Right renal pelvis (tissue), 4 donors: Measurements from ENCODE around the gene MSI1. TPM values are rescaled to one million over a fixed set of nuclear protein-coding genes. Genes with fewer than 3 reads are reported as not detected.
"Not testable (repeated sequence)": the region's sequence is repeated elsewhere in the genome, so short reads cannot be mapped to it uniquely, and the experiment has no call there.

Experiments
- DNase-seq, 4 donors: peaks; one replicate each; pipeline ENCODE4 v3.0.0-alpha.2; 2013; ENCODE audit warnings: low read depth in 4 of 4, low spot score in 3 of 4, missing footprints in 1 of 4
- polyA plus RNA-seq, 4 donors: library from polyadenylated mRNA; unstranded; fragments of 120-200 nt; gene quantifications; one replicate each; pipeline ENCODE4 v1.2.1, GENCODE V29; 2013; ENCODE audit not compliant: insufficient read length in 4 of 4

Gene MSI1
- polyA plus RNA-seq, 4 donors: 17.7 to 23.8 (median 19.5) TPM

DNA sequence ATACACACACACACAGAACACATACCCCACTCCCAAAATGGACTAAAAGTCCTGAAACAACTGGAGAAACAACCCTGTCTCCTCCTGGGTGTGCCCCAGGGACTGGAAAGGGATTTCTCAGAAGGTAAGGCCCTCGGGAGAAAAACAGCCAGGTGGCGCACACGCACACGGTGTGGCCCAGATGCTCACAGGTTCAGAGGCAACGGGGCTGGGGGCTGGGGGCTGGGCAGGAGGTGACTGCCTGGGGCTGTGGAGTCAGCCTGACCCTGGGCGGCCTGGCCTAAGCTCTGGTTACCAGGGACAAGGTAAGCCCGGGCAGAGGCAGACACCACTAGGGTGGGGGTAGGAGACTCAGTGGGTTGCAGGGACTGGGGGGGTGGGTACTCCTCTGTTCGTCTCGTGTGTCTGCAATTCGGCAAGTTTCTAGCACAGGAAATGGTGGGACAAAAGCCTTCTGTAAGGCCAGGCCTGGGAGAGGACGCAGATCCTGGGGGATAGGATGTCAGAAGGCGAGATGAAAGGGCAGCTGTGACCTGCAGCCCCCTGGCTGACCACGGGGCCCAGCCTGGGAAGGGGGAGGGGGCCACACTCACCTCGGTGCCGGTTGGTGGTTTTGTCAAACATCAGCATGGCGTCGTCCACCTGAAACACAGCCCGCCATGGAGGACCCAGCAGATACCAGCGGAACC, 10.4 kb downstream of the MSI1 start:
- no peak for DNase-seq

GRCh38 chr12:120357104-120357503, 11.9 kb downstream of the MSI1 start:
- no peak for DNase-seq

GRCh38 chr12:120356567-120357030, 12.4 kb downstream of the MSI1 start:
- DNase-seq: peak in 1 of 4 donors; percentile 62

DNA sequence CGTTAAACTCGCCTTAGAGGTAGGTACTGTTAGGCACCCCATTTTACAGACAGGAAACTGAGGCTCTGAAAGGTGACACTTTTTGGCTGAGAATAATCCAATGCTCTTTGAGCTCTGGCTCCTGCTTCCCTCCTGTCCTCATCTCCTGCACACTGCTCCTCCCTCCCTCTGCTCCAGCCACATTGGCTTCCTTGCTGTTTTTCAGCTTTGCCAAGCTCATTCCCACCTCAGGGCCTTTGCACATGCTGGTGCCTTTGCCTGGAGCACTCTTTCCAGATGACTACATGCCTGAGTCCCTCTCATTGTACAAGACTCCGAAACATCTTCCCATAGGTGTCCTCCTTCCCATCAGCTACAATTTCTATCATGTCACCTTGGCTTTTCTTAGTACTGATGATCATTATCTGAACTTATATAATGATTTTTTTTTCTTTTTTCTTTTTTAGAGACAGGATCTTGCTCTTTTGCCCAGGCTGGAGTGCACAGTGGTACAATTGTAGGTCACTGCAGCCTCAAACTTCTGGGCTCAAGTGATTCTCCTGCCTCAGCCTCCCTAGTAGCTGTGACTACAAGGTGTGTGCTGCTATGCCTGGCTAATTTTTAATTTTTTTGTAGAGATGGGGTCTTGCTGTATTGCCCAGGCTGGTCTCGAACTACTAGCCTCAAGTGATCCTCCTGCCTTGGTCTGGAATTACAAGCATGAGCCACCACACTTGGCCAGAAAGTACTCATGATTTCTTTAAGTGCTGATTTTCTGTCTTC, 15.2 kb downstream of the MSI1 start:
- no peak for DNase-seq

DNA sequence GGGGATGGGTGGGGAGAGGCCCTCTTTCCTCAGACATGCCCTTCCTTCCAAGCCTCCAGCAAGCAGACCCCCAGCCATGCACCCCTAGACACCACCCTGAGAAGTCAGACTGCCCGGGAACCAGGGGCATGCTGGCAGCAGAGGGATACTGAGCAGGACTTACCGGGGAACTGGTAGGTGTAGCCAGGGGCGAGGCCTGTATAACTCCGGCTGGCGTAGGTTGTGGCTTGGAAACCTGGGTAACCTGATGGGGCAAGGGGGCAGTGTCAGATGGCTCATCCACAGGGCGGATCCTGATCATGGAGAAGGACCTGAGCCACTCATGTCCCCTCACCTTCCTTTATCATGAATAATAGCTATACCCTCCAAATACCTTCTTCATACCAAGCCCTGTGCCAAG, 15.8 kb downstream of the MSI1 start:
- no peak for DNase-seq

DNA sequence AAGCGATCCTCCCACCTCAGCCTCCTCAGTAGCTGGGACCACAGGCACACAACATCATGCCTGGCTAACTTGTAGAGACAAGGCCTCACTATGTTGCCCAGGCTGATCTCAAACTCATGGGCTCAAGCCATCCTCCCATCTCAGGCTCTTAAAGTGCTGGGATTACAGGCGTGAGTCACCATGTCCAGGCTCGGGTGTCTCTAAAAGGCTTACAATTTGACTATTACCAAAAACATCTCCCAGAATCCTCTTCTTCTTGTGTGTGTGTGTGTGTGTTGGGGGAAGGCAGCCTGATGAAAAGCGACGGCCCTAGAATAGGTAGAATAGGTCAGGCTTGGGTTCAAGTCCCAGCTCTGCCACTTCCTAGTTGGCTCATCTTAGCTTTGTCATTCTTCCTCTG, 16.8 kb downstream of the MSI1 start:
- no peak for DNase-seq

DNA sequence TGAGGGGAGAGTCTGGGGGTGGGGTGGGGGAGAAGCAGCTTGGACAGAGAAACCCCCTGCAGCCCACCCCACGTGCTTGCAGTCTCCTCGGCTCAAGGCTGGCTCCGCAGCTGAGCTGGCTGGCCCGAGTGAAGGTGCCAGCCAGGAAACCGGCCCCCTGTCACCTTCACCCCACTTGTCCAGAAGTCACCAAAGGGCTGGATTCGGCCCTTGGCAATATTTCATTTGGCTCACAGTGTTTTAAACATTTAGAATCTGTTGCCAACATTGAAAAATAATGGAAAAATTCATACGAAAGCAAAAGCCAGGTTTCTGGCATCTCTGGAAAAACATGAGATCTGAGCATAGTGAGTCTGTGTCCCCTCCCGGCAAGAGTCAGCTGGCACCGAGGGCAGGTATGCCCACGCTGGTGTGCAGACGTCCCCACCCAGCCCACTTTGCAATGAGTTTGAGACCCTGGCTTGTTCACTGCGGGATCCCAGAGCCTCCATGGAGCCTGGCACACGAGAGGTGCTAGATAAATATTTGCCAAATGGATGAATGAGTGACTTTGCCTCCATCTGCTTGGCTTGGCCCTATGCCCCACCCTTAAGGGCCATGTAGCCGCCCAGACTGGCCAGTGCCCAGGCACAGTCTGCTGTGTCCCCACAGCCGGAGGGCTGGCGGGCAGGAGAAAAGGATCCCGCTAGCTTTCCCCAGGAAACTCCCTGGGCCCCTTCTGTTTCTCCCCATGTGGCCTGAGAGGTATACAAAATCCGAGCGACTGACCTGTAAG, 18.2 kb downstream of the MSI1 start:
- DNase-seq: no peak

GRCh38 chr12:120347766-120348165, 21.2 kb downstream of the MSI1 start:
- no peak for DNase-seq

DNA sequence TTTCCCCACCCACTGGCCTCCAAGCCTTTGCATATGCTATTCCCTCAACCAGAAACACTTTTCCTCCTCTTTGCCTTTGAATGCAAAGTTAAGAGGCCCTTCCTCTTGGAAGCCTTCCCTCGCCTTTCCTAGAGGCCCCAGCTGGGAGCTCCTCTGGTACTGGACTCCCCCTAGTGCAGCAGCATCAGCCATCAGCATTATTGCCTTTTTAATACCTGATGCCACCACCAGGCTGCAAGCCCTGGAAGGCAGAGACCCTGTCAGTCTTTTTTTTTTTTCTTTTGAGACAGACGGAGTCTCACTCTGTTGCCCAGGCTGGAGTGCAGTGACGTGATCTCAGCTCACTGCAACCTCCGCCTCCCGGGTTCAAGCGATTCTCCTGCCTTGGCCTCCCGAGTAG, 22.3 kb downstream of the MSI1 start:
- no peak for DNase-seq

DNA sequence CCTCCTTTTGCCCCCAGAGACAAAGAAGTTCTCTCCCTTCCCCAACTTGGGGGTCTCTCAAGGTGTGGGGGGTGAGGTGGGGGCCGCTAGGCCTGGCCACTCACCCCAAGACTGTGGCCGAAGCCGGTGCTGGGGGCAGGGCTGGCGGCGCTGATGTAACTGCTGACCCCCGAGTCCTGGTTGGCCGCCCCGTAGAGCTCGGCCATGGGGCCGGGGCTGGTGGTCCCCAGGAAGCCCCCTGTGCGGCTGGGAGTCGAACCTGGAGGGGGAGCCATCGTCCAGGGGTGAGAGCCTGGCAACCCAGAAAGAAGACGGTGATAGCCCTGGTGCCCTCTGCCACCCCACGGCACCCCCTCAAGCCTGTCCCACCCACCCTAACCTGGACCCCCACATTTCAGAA, 22.9 kb downstream of the MSI1 start:
- no peak for DNase-seq

- DNase-seq: no peak
These were observed 25.3 kb downstream of the MSI1 start for GRCh38 chr12:120343692-120344091.

- no peak for DNase-seq
These were observed 25.9 kb downstream of the MSI1 start for GRCh38 chr12:120343039-120343537.

DNA sequence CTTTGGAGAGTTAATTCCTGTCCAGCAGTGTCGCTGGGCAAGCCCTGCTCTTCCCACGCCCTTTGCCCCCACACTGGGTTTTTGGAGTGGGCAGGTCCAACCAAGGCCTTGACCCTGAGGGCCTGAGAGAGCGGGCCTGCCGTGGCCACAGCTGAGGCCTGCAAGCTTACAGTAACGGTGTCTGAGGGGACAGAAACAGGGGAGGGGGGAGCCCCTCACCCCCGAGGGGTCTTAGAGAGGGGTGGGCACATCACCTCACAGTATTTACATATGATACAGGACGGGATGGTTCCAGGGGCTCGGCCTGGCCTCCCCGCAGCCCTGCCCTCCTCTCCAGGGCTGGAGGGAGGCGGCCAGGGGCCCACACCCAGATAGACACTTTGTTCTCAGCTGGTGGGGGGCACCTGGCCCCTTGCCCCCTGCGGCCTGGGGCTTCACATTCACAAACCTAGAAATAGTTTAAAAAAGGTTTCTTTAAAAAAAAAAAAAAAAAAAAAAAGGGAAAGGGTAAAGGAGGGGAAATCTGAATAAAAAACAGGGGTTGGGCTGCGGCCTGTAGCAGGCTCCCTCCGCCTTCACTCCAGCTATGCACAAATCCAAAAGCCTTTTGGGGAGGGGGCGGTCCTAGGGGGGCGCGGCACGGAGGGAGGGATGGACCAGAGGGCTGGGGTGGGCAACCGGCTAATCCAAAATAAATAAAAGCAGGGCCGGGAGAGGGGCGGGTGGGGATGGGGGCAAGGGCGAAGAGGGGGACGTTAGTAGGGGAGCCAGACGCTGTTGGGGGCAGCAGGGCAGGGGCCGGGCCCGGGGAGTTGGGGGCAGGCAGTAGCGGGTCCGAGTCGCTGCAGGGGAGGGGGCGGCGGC, 26.6 kb downstream of the MSI1 start:
- DNase-seq: no peak

DNA sequence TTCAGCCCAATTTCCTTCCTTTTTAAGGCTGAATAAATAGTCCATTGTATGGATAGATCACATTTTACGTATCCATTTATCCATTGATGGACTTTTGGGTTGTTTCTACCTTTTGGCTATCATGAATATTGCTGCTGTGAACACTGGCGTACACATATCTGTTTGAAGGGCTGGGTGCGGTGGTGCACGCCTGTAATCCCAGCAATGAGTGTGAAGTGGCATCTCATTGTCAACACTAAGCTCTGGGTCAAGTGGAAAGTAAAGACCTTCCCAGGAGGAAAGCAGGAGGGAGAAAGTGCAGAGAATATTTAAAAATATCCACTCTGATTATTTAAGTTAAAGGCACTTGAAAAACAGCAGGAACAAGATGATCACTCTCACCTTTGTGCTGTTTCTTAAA, 29.7 kb downstream of the MSI1 start:
- no peak for DNase-seq

DNA sequence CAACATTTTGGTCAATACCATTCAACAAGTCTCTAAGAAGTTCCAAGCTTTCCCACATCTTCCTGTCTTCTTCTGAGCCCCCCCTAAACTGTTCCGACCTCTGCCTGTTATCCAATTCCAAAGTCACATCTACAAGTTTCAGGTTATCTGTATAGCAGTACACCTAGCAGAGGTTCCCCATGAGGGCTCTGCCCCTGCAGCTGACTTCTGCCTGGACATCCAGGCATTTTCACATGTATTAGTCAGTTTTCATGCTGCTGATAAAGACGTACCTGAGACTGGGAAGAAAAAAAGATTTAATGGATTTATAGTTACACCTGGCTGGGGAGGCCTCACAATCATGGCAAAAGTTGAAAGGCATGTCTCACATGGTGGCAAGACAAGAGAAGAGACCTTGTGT, 31.2 kb downstream of the MSI1 start:
- DNase-seq: no peak

DNA sequence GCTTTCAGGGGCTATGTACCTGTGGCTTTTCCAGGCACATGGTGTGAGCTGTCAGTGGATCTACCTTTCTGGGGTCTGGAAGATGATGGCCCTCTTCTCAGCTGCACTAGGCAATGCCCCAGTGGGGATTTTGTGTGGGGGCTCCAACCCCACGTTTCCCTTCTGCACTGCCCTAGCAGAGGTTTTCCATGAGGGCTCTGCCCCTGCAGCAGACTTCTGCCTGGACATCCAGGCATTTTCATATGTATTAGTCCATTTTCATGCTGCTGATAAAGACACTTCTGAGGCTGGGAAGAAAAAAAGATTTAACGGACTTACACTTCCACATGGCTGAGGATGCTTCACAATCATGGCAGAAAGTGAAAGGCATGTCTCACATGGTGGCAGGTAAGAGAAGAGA, 32.6 kb downstream of the MSI1 start:
- not testable (repeated sequence) for DNase-seq

- DNase-seq: peak in 1 of 4 donors; percentile 12
These were observed 33.5 kb downstream of the MSI1 start for GRCh38 chr12:120335447-120335846.

DNA sequence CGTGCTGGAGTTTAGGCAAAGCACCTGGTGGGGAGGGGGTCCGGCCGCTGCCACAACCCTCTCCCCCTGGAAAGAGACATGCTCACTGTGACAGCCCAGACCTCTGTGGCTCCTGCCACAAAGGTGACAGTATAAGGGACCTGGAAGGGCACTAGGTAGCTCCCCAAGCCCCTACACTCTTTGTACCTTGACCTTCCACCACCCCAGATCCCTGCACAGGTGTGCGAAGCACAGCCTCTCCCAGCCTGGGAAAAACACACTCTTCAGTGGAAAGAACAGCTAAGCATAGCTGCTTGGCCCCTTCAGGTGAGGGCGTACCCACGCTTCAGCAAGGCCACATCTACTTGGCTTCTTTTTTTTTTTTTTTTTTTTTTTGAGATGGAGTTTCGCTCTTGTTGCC, 36.4 kb downstream of the MSI1 start:
- DNase-seq: no peak

DNA sequence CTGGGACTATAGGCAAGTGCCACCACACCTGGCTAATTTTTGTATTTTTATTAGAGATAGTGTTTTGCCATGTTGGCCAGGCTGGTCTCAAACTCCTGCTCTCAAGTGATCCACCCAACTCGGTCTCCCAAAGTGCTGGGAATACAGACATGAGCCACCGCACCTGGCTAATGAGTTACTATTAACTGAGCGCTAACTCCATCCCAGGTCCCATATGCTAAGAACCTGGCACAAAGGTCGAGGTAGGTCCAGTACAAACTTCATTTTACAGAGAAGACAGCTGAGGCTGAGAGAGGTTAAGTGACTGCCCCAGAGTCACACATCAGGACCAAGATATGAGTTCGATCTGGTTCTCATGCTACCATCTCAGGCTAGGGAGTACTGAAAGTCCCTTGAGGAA, 36.9 kb downstream of the MSI1 start:
- no peak for DNase-seq

DNA sequence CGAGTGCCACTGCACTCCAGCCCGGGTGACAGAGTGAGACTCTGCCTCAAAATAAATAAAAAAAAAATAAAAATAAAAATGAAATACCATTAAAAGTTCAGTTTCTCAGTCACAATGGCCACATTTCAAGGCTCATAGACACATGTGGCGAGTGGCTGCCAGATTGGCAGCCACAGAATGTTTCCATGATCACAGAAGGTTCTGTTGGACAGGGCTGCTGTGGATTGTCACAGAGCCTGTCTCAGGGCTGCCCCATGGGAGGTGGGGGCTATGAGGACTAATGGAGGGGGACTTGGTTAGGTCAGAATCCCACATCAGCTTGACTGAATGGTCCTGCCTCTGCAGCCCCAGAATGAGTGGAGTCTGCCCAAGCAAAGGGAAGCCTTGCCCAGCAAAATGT, 37.6 kb downstream of the MSI1 start:
- DNase-seq: no peak
